ENCODE measurements around the gene SENP5.
"Not testable (repeated sequence)": the region's sequence is repeated elsewhere in the genome, so short reads cannot be mapped to it uniquely, and the experiment has no call there.

SENP5 gene

GRCh38 chr3:196944037-196944790 is 76.5 kb downstream of the SENP5 start:
- DNase-seq, result not testable (repeated sequence)

GRCh38 chr3:196947136-196947859 is 79.6 kb downstream of the SENP5 start:
- DNase-seq, result no peak

DNA sequence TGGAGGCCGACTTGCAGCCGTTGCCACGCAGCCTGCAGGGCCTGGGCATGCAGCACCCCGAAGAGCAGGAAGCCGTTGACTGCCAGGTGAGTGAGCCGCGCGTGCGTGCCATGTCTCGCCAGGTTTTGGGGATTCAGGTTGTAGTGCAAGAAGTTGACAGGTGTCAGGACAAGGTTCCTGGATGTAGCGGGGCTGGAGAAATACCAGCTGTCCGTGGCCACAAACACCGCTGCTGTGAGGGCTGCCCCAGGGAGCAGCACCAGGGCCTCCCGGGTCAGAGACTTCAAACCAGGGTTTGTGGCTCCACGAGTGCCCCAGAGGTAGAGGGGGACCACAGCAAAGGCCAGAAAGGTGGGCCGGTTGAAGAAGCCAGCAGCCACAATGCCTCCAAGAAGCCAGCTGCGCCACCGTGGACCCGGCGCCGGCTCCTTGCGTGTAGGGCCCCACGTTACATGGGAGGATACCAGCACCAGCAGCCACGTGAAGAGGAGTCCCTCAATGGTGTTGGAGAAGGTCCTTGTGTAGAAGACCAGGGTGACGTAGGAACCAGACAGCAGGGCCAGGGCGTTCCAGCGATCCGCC is 80.2 kb downstream of the SENP5 start:
- no peak for DNase-seq

DNA sequence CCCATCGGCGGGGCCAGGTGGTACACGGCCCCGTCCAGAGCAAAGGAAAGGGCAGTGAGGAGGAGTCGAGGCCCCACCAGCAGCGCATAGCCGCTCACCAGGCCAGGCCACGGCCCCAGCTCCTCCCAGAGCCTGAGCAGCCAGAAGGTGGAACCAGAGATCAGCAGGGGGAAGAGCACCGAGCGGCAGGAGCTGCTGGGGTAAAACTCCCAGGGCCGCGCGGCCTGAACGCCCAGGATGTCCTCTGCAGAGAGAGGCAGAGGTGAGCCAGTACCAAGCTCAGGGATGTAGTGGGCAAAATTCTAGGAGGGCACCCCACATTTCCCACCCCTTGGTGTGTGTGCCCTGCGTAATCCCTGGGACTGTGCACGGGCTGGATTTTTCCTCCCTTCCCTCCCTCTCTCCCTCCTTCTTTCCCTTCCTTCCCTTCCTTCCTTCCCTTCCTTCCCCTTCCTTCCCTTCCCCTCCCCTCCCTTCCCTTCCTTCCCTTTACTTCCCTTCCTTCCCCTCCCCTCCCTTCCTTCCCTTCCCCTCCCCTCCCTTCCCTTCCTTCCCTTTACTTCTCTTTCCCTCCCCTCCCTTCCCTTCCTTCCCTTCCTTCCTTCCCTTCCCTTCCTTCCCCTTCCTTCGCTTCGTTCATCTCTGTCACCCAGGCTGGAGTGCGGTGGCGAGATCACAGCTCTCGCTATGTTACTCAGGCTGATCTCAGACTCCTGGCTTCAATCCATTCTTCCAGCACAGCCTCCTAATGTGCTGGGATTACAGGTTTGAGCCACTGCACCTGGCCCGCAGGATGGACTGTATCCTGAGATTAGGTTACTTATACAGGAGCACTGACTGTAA is 80.9 kb downstream of the SENP5 start:
- no peak for DNase-seq

DNA sequence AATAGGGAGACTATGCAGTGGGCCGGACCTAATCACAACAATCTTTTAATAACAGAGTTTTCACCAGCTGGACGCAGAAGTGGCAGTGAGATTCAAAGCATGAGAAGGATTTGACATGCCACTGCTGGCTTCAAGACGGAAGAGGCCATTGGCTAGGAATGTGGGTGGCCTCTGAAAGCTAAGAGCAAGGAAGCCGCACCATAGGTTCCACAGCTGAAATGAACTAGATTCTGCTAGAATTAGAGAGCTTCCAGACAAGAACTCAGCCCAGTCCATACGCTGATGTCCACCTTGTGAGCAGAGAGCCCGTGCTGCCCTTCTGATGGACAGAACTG is 81.5 kb downstream of the SENP5 start:
- DNase-seq, result no peak

GRCh38 chr3:196949750-196950149 is 82.0 kb downstream of the SENP5 start:
- DNase-seq, result no peak

GRCh38 chr3:196951371-196951770 is 83.7 kb downstream of the SENP5 start:
- DNase-seq, result no peak

DNA sequence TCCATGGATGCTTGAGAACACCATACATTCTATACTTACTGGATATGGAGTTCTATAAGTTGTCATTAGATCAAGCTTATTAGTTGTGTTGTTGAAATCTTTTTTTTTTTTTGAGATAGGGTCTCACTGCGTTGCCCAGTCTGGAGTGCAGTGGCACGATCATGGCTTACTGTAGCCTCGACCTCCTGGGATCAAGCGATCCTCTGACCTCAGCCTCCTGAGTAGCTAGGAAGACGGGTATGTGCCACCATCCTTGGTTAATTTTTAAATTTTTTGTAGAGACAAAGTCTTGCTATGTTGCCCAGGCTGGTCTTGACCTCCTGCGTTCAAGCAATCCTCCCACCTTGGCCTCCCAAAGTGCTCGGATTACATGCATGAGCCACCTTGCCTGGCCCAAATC is 87.1 kb downstream of the SENP5 start:
- DNase-seq, result no peak

DNA sequence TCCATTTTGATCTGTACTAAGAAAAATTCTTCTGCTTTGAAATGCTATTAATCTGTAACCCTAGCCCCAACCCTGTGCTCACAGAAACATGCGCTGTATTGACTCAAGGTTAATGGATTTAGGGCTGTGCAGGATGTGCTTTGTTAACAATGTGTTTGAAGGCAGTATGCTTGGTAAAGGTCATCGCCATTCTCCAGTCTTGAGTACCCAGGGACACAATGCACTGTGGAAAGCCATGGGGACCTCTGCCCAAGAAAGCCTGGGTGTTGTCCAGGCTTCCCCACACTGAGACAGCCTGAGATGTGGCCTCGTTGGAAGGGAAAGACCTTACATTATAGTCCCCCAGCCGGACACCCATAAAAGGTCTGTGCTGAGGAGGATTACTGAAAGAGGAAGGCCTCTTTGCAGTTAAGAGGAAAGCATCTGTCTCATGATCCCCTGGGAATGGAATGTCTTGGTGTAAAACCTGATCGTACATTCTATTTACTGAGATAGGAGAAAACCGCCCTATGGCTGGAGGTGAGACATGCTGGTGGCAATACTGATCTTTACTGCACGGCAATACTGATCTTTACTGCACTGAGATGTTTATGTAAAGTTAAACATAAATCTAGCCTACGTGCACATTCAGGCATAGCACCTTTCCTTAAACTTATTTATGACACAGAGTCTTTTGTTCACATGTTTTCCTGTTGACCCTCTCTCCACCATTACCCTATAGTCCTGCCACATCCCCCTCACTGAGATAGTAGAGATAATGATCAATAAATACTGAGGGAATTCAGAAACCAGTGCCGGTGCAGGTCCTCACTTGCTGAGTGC is 94.6 kb downstream of the SENP5 start:
- DNase-seq, result no peak

GRCh38 chr3:196962930-196963630 is 95.4 kb downstream of the SENP5 start:
- no peak for DNase-seq

- no peak for DNase-seq
Measured at GRCh38 chr3:196963631-196963953, 95.9 kb downstream of the SENP5 start.

DNA sequence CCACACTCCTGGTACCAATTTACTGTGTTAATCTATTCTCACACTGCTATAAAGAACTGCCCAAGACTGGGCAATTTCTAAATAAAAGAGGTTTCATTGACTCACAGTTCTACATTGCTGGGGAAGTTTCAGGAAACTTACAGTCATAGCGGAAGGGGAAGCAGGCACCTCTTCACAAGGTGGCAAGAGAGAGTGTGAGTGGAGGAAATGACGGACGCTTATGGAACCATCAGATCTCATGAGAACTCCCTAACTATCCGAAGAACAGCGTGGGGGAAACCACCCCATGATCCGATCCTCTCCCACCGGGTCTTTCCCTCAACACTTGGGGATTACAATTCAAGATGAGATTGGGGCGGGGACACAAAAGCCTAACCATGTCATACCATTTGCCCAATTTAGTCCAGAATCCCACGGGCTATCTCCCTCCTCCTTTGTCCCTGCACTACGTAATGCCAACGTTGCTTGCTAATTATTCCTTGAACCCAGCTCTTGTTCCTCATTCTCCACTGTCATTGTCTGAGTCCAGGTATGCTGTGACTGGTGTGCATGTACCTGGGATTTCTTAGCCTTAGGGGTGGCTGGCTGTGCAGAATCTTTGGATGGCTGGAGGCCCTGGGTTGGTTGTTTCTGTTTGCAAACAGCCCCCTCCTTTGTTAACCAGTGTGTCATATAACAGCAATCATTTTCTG is 97.5 kb downstream of the SENP5 start:
- no peak for DNase-seq

DNA sequence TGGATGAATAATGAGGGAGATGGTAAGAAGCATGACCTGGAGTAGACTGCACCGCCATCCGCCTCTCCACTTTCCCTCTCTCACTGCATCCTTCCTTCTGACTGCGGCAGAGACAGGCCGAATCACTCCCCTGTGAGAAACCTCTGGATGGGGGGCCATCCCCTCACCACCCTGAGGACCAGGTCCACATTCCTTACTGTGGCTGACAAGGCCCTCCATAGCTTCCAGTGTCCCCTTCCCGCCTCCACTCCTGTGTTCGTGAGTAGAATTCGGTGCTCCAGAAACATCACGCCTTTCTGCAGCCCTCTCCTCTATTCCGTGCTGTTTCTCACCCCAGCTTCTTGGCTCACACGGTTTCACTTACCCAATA is 98.1 kb downstream of the SENP5 start:
- DNase-seq, result no peak

DNA sequence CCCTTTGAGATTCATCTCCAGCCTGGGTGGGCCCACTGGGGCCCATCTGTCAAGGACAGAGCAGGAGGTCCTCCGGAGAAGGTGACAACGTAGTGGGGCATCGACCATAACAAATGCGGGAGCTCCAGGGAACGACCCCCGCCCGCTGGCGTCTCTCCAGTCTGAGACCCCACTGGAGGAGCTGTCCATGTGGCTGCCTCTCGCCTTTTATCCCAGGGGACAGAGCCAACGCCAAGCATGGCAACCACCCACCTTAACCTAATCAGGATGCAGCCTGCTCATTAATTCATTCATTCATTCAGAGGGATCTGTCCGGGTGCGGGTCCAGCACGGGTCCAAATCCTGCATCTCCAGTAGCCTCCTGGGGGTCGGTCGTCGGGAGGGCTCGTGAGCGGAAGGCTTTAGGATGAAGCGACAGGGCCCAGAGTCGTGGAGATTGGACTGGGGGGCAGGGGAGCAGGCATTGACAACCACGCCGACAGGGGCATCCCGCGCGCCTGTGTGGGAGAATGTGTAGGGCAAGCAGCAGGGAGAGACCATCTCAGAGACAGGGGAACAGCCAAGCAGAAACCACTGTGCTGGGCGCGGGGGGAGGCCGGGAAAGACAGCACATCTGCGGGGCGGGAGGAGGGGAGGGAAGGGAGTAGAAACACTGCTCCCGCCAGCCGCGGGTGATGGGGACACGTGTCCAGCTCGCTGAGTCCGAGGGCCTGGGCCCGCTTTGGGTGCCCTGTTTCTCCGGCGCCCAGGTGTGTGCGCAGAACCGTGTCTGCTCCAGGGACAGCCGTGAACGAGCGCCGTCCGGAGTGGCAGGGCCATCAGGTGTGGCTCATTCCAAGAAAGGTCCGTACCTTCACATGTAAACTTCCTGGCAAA is 99.0 kb downstream of the SENP5 start:
- no peak for DNase-seq

GRCh38 chr3:196967412-196968232 is 99.9 kb downstream of the SENP5 start:
- DNase-seq, result no peak

DNA sequence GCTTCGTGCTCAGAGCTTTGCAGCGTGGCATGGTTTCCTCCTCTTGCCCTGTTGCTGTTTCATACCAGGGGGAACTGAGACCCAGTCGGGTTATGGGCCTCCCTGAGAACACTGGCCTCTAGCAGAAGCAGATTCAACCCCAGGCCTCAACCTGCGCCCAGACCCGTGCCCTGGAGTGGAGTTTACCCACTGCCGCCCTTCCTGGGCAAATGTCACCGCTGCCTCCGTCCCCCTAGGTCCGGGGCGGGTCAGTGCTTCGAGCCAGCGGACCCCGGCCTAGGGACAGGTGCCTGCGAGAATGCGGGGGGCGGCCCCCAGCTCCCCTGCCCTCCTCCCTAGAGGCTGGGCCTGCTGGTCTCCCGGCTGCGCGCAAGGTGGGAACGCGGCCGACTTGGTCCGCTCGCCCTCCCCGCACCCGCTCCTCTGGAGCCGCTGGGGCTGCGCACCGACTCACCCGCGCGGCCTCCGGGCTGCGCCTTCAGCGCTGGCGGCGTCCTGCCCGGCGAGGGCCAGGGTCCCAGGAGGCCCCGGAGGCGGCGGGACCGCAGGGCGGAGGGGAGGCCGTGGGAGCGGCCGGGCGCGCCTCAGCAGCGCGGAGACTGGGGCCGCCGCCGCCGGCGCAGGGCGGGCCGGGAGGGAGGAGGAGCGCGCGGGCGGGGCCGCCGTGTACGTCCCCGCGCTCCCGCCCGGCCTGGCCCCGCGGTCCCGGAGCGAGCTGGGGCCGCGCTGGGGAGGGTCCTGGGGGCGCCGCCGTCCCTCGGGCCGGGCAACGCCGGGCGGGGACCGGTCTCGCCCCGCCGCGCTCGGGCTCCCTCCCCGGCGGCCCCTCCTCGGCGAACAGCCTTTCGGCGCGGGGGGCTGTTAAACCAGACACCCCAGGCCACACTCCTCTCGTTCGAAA is 100.8 kb downstream of the SENP5 start, which contains the start of gene PIGZ:
PIGZ (minus strand) TSS at position 601 of the 901 bp plus-strand sequence. CDS start 16,802 bp downstream, outside the sequence.
- peak; percentile 42 for DNase-seq

GRCh38 chr3:196969134-196969659 is 101.5 kb downstream of the SENP5 start:
- peak; percentile 34 for DNase-seq

All from activated CD8-positive, alpha-beta memory T cell treated with anti-CD3 and anti-CD28 coated beads, Interleukin-2, amount 50 U/mL, for 4 hours (primary cell).